HG02759 (cell line): Measurements from ENCODE around the gene HTD2.
"Not testable (repeated sequence)": the region's sequence is repeated elsewhere in the genome, so short reads cannot be mapped to it uniquely, and the experiment has no call there.

Experiments used
- ATAC-seq: cut with Tn5 transposase; IDR thresholded peaks from one replicate; pipeline ENCODE4 v1.9.1; 2021; ENCODE audit warnings: mild to moderate bottlenecking, moderate library complexity; ENCODE audit not compliant: unreplicated experiment

Gene HTD2

GRCh38 chr3:58305882-58306711, at the start of gene HTD2, which contains the start of gene RPP14:
Gene HTD2, plus strand, starts transcription at chr3:58306520. Its CDS starts 11,094 bp downstream, at chr3:58317614.
Gene RPP14, plus strand, starts transcription at chr3:58306245. Its CDS starts 4,085 bp downstream, at chr3:58310330.
- peak; percentile 91 for ATAC-seq

DNA sequence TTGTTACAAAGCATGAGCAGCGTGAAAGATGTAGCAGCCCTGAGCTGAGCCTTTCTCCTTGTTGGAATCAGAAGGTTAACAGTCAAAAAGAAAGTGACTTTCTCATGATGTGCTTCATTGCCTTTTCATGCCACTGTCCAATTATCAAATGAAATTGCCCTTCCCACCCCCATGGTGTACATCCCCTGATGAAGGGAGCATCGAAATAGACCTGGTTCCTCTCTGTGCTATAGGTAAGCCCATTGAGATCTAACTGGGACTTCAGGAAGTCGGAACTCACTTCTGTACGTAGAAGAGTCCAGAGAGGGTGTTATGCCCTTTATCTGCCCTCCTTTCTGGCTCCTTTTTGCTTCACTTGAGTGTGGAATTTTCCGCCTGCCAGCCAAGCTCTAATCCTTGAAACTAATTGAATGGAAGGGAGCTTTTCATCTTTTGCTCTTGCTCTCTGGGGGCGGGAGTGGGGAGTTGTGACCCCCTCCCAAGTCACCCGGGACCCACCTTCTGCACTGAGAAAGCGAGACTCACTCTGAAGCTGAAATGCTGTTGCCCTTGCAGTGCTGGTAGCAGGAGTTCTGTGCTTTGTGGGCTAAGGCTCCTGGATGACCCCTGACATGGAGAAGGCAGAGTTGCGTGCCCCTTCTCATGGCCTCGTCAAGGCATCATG, 47.8 kb upstream of the HTD2 start:
- ATAC-seq = no peak

DNA sequence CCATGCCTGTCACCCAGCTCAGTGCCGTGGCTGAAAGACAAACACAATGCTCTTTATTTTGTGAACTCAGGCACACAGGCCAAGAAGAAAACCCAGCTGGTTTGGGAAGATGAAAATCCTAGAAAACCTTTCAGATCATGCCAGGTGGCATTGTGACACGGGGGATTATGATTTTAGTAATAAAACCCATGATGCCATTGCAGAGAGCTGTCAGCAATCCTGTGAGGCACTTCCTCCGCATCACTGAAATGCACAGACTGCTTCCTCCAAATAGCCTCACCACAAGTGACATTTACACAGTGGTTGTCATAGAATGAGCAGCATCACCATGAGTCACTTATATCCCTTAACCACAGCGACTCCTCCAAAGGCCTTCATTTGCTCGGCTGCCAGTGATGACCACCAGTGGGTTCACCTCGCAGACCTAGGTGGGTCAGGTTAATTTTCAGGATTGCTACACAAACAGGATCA, 46.0 kb upstream of the HTD2 start:
- ATAC-seq = no peak

DNA sequence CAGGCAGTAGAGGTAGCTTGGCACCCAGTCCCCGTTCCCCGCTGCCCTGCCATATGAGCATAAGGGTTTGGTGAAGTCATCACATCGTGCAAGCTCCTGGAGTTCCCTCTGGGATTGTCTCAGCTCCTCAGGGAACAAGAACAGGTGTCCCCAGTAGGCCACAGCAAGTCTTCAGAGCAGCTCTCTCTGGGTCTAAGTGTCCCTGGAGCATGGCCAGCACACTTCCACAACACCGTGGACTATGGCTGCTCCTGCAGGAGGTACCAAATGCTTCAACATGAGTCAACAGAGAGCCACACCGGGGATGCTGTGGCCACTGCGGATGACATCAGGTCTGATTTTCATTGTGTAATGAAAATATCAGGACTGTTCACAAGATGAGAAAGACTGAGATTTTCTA, 45.6 kb upstream of the HTD2 start:
- no peak for ATAC-seq

DNA sequence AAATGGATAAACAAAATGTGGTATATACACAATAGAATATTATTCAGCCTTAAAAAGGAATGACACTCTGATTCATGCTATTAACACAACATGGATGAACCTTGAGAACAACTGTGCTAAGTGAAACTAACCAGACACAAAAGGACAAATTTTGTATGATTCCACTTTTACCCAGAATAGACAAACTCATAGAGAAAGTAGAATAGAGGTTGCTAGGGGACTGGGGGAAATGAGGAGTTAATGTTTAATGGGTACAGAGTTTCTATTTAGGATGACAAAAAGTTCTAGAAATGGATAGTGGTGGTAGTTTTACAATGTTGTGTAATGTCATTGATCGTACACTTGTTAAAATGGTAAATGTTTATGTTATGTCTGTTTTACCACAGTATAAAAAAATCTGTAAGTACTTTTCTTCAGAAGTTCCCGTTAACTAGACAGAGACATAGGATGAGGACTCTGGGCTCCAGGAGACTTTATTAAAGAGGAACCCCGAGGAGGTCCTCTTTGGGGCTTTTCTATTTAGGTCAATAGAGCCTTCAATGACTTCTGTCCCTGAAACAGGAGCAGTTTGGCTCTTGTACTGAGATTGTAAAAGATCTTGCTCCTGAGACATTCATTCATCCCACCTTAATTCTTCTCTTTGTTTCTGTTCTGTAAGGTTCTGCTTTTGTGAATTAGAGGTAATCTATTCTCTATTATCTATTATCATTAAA, 44.2 kb upstream of the HTD2 start:
- peak; percentile 81 for ATAC-seq

GRCh38 chr3:58266577-58266976, 39.7 kb upstream of the HTD2 start:
- no peak for ATAC-seq

- ATAC-seq = not testable (repeated sequence)
Observed at GRCh38 chr3:58267543-58267942, 38.8 kb upstream of the HTD2 start.

GRCh38 chr3:58269356-58269755, 37.0 kb upstream of the HTD2 start:
- ATAC-seq = no peak

DNA sequence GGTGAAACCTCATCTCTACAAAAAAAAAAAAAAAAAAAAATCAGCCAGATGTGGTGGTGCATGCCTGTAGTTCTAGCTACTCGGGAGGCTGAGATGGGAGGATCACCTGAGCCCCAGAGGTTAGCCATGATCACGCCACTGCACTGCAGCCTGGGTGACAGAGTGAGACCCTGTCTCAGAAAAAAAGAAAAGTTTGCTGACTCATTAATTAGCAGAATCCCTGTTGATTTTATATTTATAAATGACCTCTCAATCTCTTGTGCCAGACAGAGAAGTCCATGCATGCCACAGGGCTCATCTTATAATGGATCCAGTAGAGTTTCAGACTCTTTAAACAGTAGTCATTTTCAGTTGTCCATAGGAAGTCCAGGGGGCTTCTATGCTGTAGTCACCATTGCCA, 35.8 kb upstream of the HTD2 start:
- ATAC-seq = no peak

DNA sequence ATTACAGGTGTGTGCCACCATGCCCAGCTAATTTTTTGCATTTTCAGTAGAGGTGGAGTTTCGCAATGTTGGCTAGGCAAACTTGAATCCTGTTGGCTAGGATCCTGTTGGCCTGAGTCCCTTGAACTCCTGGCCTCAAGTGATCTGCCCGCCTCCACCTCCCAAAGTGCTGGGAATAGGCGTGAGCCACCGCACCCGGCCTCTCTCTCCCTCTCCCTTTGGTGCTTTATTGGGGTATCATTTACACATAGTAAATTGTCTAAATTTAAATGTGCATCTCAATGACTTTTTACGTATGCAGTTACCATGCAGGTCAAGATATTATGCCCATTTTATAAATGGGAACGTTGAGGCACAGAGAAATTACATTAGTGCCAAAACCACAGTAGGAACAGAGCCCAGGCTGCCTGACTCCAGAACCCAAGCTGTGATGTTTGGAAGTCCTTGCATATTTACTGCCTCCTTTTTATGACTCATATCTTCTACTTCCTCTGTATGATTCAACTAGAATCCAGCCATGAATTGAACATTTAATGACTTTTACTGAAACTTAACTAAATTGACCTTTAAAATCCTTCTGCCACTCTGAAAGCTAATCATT, 34.3 kb upstream of the HTD2 start:
- ATAC-seq = no peak

GRCh38 chr3:58272891-58273290, 33.4 kb upstream of the HTD2 start:
- no peak for ATAC-seq

DNA sequence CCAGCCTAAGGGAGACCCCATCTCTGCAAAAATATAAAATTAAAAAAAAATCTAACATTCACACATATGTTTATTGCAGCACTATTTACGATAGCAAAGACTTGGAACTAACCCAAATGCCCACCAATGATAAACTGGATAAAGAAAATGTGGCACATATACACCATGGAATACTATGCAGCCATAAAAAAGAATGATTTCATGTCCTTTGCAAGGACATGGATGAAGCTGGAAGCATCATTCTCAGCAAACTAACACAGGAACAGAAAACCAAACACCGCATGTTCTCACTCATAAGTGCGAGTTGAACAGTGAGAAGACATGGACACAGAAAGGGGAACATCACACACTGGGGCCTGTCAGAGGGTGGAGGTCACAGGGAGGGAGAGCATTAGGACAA, 33.0 kb upstream of the HTD2 start:
- ATAC-seq = not testable (repeated sequence)

GRCh38 chr3:58274027-58274614, 32.2 kb upstream of the HTD2 start:
- no peak for ATAC-seq

- no peak for ATAC-seq
Observed at GRCh38 chr3:58281069-58281468, 25.3 kb upstream of the HTD2 start.

- no peak for ATAC-seq
Observed at GRCh38 chr3:58285334-58285733, 21.0 kb upstream of the HTD2 start.

- no peak for ATAC-seq
Observed at GRCh38 chr3:58287354-58287753, 19.0 kb upstream of the HTD2 start.

DNA sequence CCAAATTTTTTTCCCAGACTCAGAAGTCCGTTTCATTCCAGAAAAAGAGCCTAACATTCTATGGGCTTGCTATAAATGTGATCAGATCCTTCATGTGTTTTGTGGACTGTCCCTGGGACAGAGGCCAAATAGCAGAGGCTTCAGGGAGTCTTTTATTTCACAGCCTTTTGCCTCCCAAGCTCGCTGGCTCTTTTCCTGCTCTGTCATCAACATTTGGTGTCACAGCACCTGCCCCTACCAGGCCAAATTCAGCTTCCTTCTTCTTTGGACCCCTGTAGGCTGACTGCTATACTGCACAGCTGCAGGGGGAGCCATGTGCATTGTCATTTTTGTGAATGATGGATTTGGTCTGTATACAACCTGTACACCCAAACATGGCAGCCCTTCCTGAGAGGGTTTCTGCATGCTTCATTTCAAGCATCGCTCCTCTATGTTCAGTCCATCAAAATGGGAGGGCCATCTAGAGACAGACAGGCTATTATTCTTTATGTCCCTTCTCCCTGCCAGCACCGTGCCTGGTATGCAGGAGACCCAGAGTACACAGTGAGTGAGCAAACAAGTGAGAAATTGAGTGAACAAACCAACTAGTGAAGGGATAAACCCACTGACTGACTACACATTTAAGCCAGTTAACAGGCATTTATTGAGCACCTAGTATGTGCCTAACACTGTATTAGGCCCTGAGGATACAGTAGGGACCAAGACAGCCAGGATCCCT, 18.1 kb upstream of the HTD2 start:
- no peak for ATAC-seq

- not testable (repeated sequence) for ATAC-seq
Observed at GRCh38 chr3:58288964-58289613, 17.2 kb upstream of the HTD2 start.

GRCh38 chr3:58290446-58290845, 15.9 kb upstream of the HTD2 start:
- ATAC-seq = not testable (repeated sequence)
